ENCODE data around the gene PRRG1. TPM values are rescaled to one million over a fixed set of nuclear protein-coding genes. Genes with fewer than 3 reads are reported as not detected.

Gene PRRG1
- total RNA-seq, 1 experiment from 2014 or later = 9.0 TPM

- Histone ChIP-seq H3K4me2 (ENCODE audit: insufficient read depth, insufficient read length, low read length) (no peak overlapping the region), H3K56ac (ENCODE audit: insufficient read length, low read depth, low read length) (no peak overlapping the region), H2AK5ac (ENCODE audit: insufficient read length, low read length) (no peak overlapping the region), H2BK5ac (ENCODE audit: insufficient read length, low read length) (no peak overlapping the region), H4K20me1 (ENCODE audit: control insufficient read depth, insufficient read depth, insufficient read length) (no peaks in the 10 kb centered on the region), H3K79me2 (ENCODE audit: insufficient read depth, low read length) (0 out of 2 replicates have a peak, but pooled peaks cover 2% of the 10 kb centered on the region), H4K91ac (ENCODE audit: insufficient read length, low read depth, low read length) (no peak overlapping the region), H3K27ac (ENCODE audit: insufficient read length, low read depth, low read length) (no peak overlapping the region), H3K23ac (ENCODE audit: insufficient read length, low read depth, low read length) (no peak overlapping the region), H4K8ac (replicated peaks; ENCODE audit: insufficient read length, low read depth, low read length) (no peak overlapping the region), H3K79me1 (ENCODE audit: insufficient read depth, low read depth, low read length, poor library complexity, severe bottlenecking) (no peaks in the 10 kb centered on the region), H3K14ac (ENCODE audit: insufficient read depth, low read length) (no peak overlapping the region), H2BK12ac (ENCODE audit: insufficient read length, low read depth, low read length) (no peak overlapping the region), H2BK15ac (ENCODE audit: low read depth, low read length) (no peak overlapping the region), H3K9ac (ENCODE audit: extremely low read depth, insufficient read length, low read length) (no peak overlapping the region), H3K18ac (ENCODE audit: insufficient read length, low read depth, low read length) (no peak overlapping the region), H2BK20ac (ENCODE audit: low read depth, low read length, poor library complexity, severe bottlenecking) (no peak overlapping the region), H3K23me2 (ENCODE audit: insufficient read length, low read depth, low read length, poor library complexity, severe bottlenecking) (no peaks in the 10 kb centered on the region), H3K4ac (ENCODE audit: low read depth, low read length) (no peak overlapping the region), H3T11ph (ENCODE audit: low read length) (no peak overlapping the region), H2BK120ac (ENCODE audit: low read depth, low read length, poor library complexity, severe bottlenecking) (no peak overlapping the region), H4K5ac (ENCODE audit: insufficient read length, low read depth, low read length) (no peak overlapping the region), H3K4me1 (ENCODE audit: insufficient read depth, low read length) (no peaks in the 10 kb centered on the region; the same call in 1 of the 2 replicates), H3K9me3 (ENCODE audit: control insufficient read depth, low read depth, low read length) (no peaks in the 10 kb centered on the region), H2AFZ (ENCODE audit: low read length) (no peak overlapping the region), H3K27me3 (ENCODE audit: insufficient read depth, low read length) (no peaks in the 10 kb centered on the region)
- WGBS (ENCODE audit: extremely low coverage, insufficient read length, low lambda C conversion rate) = no CpG with 5 or more reads among the region's 2 CpGs
- TF ChIP-seq, protein P1, sequence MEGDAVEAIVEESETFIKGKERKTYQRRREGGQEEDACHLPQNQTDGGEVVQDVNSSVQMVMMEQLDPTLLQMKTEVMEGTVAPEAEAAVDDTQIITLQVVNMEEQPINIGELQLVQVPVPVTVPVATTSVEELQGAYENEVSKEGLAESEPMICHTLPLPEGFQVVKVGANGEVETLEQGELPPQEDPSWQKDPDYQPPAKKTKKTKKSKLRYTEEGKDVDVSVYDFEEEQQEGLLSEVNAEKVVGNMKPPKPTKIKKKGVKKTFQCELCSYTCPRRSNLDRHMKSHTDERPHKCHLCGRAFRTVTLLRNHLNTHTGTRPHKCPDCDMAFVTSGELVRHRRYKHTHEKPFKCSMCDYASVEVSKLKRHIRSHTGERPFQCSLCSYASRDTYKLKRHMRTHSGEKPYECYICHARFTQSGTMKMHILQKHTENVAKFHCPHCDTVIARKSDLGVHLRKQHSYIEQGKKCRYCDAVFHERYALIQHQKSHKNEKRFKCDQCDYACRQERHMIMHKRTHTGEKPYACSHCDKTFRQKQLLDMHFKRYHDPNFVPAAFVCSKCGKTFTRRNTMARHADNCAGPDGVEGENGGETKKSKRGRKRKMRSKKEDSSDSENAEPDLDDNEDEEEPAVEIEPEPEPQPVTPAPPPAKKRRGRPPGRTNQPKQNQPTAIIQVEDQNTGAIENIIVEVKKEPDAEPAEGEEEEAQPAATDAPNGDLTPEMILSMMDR (conservative IDR thresholded peaks at IDR 0.05) = no peak
- Mint-ChIP-seq H3K36me3 (ENCODE audit: insufficient read depth in 1 of 3, low read depth in 3 of 3) (peaks cover 2 to 26% (median 14%) of the 10 kb centered on the region in 3 experiments; a peak in 5 of 7 replicates), H3K4me3 (no peak overlapping the region), H3K27me3 (ENCODE audit: low read depth) (no peaks in the 10 kb centered on the region), H3K4me1 (peaks cover 13 to 22% of the 10 kb centered on the region in 2 experiments), H3K27ac (no peak overlapping the region), H3K9me3 (peaks cover 25 to 48% of the 10 kb centered on the region in 2 experiments)
- no peak for DNase-seq
Observed at GRCh38 chrX:37409278-37409677, 60.1 kb downstream of the PRRG1 start.
